GM12801 (cell line): ENCODE measurements around the gene CCDC106.

ENCODE experiments used
- TF ChIP-seq, protein P1 (sequence below): IDR thresholded peaks from one replicate; pipeline ENCODE4 v1.5.1; 2011; ENCODE audit warnings: control low read depth; ENCODE audit not compliant: insufficient read length; ENCODE audit errors: extremely low read depth

The CCDC106 gene

DNA sequence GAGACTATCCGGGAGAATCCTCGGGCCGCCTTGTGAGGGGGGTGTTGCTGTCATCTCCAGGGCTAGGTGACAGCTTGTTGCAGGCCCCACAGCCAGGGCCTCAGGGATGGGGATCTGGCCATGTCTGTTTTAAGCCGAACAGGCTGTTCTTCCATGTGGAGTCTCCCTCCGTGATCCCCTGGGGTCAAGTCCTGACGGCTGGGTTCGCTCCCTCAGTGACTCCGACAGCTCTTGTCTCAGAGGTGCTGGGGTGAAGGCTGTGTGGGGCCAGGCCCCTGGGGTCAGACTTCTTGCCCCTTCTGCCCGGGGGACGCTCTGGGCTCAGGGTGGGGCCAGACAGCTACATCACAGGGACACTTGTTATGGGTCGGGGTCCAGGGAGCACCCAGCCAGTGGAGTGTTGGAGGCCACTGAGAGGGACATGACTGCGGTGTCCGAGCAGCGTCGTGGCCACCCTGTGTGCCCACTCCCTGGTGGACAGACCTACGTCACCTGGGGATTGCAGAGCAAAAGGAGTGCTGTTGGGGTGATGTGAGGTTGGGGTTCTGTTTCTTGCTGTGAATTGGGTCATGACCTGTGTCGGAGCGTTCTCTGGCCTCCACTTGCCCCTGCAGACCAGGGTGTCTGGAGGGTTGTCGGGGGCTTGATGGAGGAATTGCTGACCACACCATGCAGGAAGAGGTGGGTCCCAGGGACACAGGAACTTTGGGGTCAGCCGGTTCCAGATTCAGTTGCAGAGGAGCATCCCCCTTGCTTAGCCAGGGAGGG, 48.5 kb downstream of the CCDC106 start:
- TF ChIP-seq, protein P1, sequence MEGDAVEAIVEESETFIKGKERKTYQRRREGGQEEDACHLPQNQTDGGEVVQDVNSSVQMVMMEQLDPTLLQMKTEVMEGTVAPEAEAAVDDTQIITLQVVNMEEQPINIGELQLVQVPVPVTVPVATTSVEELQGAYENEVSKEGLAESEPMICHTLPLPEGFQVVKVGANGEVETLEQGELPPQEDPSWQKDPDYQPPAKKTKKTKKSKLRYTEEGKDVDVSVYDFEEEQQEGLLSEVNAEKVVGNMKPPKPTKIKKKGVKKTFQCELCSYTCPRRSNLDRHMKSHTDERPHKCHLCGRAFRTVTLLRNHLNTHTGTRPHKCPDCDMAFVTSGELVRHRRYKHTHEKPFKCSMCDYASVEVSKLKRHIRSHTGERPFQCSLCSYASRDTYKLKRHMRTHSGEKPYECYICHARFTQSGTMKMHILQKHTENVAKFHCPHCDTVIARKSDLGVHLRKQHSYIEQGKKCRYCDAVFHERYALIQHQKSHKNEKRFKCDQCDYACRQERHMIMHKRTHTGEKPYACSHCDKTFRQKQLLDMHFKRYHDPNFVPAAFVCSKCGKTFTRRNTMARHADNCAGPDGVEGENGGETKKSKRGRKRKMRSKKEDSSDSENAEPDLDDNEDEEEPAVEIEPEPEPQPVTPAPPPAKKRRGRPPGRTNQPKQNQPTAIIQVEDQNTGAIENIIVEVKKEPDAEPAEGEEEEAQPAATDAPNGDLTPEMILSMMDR: no peak

DNA sequence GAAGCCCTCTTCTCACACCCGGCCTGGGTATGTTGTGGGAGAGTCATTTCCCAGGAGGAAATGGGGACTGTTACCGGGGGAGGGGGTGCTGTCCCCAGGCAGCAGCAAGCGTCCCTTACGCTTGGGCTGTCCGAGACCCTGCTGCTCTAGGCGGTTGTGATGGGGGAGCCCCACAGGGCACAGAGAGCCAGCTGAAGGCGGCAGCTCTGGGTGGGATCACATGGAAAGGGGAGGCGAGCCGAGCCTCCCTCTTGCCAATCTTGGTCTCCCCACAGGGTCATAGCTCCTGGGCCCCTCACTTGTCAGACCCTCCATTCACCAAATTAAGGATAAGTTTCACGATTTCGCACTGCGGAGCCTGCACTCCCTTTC, 49.0 kb downstream of the CCDC106 start:
- TF ChIP-seq, protein P1: no peak

DNA sequence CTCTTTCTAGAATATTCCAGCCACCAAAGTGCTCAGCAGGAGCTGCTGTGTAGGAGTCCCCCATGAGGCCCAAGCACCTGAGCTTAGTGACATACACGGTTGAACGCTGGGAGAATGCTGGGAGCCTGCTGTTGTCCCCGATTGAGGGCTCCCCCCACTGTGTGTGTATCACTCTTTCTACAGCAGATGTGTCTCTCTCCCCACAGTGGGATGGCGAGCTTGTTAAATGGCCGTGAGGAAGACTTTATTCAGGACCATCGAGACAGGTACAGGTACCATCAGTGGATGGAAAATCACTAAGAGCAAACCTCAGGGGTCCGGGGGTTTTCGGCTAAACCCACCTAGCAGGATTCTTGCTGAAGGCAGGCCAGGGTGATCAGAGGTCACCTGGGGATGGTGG, 49.7 kb downstream of the CCDC106 start:
- TF ChIP-seq, protein P1: no peak

DNA sequence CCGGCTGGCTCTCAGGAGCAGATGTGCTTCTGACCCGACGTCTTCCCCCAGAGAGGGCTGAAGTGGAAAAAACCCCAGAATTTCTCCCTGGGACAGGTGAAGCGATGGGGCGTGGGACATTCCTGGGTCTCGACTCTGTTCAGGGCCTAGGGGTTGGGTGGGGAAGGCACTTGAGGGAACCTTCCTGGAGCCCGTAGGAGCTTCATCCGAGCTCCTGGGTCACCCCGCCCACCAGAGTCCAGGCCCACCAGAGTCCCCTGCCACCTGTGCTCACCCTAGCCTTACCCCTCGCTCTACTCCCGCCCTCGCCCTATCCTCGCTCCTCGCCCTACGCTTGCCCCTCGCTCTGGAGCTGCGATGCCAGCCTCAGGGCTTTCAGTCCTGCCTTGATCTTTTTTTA, 50.2 kb downstream of the CCDC106 start:
- TF ChIP-seq, protein P1: no peak

DNA sequence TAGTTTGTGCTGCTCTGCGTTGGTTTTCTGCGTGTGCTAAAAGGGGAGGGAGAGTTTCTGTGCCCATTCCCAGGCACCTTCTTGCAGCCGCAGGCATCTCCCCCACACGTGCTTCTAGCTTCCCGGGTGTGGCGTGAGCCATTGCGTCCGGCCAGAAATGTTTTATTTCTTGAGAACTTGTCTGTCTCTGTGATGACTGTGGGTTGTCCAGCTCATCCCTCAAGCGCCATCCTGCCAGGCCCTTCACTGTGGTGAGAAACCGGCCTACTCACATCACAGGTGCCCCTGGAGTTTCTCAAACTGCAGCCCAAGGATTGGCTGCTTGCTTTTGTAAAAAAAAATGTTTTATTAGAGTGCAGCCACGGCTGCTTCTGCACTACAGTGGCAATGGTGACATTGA, 51.2 kb downstream of the CCDC106 start:
- TF ChIP-seq, protein P1: no peak

DNA sequence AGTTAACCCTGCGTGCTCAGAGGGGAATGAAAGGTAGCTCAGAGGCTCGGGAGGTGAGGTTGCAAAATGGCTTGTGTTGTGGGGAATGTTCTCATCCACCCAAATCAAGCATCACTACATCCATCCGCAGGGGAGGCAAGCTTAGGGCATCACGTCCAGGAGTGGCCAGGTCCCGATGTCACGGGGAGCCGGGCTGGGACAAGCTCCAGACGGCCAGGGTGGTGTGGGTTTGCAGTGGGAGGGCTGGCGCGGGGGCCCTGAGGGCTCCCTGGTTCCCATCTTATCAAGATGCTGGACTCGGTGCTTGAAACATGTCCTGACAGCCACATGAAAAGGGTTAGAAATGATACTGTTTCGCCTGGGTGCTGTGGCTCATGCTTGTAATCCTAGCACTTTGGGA, 52.8 kb downstream of the CCDC106 start:
- TF ChIP-seq, protein P1: no peak

DNA sequence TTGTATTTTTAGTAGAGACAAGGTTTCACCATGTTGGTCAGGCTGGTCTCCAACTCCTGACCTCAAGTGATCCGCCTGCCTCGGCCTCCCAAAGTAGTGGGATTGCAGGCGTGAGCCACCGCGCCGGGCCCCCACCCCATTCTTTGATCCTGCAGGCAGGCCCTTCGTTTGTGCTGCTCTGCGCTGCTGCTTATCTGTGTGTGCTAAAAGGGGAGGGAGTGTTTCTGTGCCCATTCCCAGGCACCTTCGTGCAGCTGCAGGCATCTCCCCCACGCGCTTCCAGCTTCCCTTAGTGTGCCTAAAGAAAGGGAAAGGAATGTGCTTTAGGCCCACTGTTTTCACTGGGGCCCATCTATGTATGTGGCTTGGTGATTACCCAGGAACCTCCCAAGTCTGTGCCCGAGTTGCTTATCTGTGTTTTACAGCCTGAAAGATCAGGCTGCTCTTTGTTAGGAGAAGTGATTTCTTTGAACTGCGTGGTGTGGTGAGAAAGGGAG, 54.2 kb downstream of the CCDC106 start:
- TF ChIP-seq, protein P1: no peak
